ENCODE results near the gene MAP3K7CL.

- TF ChIP-seq YY1 (IDR thresholded peaks at IDR 0.05; ENCODE audit: insufficient read depth, insufficient read length) (no peak), ZNF274 (IDR thresholded peaks at IDR 0.05; ENCODE audit: low read depth, low read length) (no peak), SUZ12 (IDR thresholded peaks at IDR 0.05; ENCODE audit: extremely low read depth, insufficient read depth, insufficient read length) (no peak)
Measured at GRCh38 chr21:29105218-29105617, 25.2 kb upstream of the MAP3K7CL start.

All from NT2/D1 (cell line).